Right hindlimb (tissue), 1 donor: ENCODE results near the gene GLIPR1.
"Not testable (repeated sequence)": the region's sequence is repeated elsewhere in the genome, so short reads cannot be mapped to it uniquely, and the experiment has no call there.

Experiments
- DNase-seq: peaks from one replicate; pipeline ENCODE4 v3.0.0-alpha.2; 2018

The GLIPR1 gene

GRCh38 chr12:75476071-75476470, 4.5 kb upstream of the GLIPR1 start:
- DNase-seq = no peak

GRCh38 chr12:75477137-75477536, 3.4 kb upstream of the GLIPR1 start:
- no peak for DNase-seq

GRCh38 chr12:75478116-75478794, 2.3 kb upstream of the GLIPR1 start:
- no peak for DNase-seq

- DNase-seq = no peak
These were observed 543 bp upstream of the GLIPR1 start for GRCh38 chr12:75479963-75480461.

GRCh38 chr12:75481013-75481705, 604 bp downstream of the GLIPR1 start:
- DNase-seq = no peak

GRCh38 chr12:75481774-75482173, 1.2 kb downstream of the GLIPR1 start:
- no peak for DNase-seq

- DNase-seq = no peak
These were observed 2.1 kb downstream of the GLIPR1 start for GRCh38 chr12:75482646-75483045.

- DNase-seq = no peak
These were observed 2.9 kb downstream of the GLIPR1 start for GRCh38 chr12:75483431-75483830.

GRCh38 chr12:75484450-75484849, 3.9 kb downstream of the GLIPR1 start:
- DNase-seq = not testable (repeated sequence)

GRCh38 chr12:75487308-75487707, 6.8 kb downstream of the GLIPR1 start:
- no peak for DNase-seq

GRCh38 chr12:75488553-75488952, 8.0 kb downstream of the GLIPR1 start:
- DNase-seq = no peak

- DNase-seq = no peak
These were observed 8.6 kb downstream of the GLIPR1 start for GRCh38 chr12:75489187-75489586.

GRCh38 chr12:75489613-75490210, 9.2 kb downstream of the GLIPR1 start:
- DNase-seq = no peak

- no peak for DNase-seq
These were observed 10.6 kb downstream of the GLIPR1 start for GRCh38 chr12:75491169-75491568.

- no peak for DNase-seq
These were observed 22.9 kb downstream of the GLIPR1 start for GRCh38 chr12:75503459-75503858.

GRCh38 chr12:75503866-75504265, 23.3 kb downstream of the GLIPR1 start:
- no peak for DNase-seq

GRCh38 chr12:75505706-75506312, 25.3 kb downstream of the GLIPR1 start:
- DNase-seq = no peak

GRCh38 chr12:75507086-75507485, 26.5 kb downstream of the GLIPR1 start:
- no peak for DNase-seq

GRCh38 chr12:75508159-75508558, 27.6 kb downstream of the GLIPR1 start:
- DNase-seq = no peak

GRCh38 chr12:75509621-75510020, 29.1 kb downstream of the GLIPR1 start:
- no peak for DNase-seq

GRCh38 chr12:75511116-75512048, 30.8 kb downstream of the GLIPR1 start, which contains the start of gene KRR1:
KRR1 (minus strand) TSS chr12:75511609; CDS start chr12:75511597, 12 bp downstream.
- peak; percentile 97 for DNase-seq

GRCh38 chr12:75521224-75521623, 40.7 kb downstream of the GLIPR1 start:
- DNase-seq = not testable (repeated sequence)
